Subcutaneous adipose tissue (tissue), 4 donors: ENCODE results near the gene TAF5L. TPM values are rescaled to one million over a fixed set of nuclear protein-coding genes. Genes with fewer than 3 reads are reported as not detected.

ENCODE experiments used
- total RNA-seq, 4 donors: library from RNA; depleted of rRNA; stranded (reverse); fragments of >200 nt; gene quantifications; one replicate each; pipeline ENCODE4 v1.1.0, GENCODE V29; 2016
- TF ChIP-seq, protein P1 (sequence below): fragments of 450-650 bp; IDR thresholded peaks from one replicate; pipeline ENCODE4 v1.5.1; 2016; ENCODE audit warnings: low read depth, mild to moderate bottlenecking, control low read depth, antibody characterized with exemption, moderate library complexity

Gene TAF5L
- total RNA-seq, 4 donors from 2014 or later = 11.9 to 19.9 (median 18.9) TPM

DNA sequence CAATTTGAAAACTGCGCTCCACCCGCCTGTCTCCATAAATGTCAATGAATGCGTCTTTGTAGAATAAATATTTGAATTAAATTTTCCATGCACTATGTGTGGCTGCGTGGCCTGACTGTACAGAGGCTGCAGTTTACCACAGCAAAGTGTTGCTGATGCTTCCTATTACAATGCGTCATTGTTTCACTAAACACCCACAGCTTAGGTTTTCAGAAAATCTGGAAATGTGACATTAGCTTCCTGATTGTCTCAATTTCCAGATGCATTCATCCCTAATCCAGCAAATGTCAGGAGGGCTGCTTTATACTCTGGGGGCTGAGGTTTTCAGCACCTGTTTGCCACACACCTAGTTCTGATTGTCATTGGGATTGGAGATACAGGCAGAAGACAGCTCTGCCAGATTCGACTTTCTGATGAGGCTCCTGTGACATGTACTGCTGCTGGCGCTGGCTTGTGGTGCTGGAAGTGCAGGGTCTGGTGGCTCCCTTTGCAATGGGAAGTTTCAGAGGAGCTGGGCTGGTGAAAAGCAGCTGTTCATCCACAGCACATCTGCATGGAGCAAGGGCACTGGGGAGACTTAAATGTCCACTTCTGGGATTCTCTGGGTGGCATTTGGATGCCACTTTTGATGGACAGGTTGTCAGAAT is 40.1 kb upstream of the TAF5L start:
- TF ChIP-seq, protein P1, sequence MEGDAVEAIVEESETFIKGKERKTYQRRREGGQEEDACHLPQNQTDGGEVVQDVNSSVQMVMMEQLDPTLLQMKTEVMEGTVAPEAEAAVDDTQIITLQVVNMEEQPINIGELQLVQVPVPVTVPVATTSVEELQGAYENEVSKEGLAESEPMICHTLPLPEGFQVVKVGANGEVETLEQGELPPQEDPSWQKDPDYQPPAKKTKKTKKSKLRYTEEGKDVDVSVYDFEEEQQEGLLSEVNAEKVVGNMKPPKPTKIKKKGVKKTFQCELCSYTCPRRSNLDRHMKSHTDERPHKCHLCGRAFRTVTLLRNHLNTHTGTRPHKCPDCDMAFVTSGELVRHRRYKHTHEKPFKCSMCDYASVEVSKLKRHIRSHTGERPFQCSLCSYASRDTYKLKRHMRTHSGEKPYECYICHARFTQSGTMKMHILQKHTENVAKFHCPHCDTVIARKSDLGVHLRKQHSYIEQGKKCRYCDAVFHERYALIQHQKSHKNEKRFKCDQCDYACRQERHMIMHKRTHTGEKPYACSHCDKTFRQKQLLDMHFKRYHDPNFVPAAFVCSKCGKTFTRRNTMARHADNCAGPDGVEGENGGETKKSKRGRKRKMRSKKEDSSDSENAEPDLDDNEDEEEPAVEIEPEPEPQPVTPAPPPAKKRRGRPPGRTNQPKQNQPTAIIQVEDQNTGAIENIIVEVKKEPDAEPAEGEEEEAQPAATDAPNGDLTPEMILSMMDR = no peak

DNA sequence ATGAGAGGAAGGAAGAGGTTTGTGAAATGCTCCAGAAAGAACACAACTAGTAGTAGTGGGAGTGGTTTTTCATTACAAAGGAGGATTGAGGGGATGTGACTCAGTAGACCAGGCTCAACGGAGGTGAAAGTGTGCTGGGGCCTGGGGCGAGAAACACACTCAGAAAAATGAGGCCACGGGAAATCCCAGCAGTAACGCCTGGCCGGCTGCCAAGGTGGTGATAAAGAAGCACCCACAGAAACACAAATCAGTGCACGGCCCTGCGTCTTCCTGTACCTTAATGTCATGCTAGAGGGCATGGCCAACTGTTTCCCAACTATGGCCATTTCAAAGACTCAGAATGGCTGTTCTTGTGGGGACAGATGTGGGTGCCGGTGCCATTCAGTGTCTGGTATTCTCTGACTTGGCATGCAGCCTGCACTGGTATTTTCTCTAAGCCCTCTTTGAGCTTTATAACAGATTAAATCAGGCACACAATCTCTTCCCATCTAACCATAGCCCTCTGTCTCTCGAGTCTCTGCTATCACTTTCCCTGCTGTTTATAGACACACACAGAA is 38.3 kb upstream of the TAF5L start:
- TF ChIP-seq, protein P1 = no peak

DNA sequence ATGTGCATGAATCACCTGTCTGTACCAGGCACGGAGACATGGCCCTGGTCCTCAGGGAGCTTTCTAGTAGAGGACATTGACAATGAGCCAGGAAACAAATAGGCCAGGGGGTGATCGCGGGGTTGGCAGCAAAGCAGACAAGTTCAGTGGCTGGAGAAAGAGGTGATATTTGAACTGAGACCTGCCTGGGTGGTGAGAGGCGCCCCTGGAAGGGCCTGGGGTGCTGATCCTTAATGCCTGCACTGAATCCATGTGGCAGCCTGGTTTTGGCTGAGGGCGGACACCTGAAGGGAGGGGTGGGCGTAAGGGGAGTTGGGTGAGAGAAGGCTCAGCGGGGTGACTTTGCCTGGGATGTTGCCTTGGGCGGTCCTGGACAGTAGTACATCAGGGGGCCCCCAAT is 36.0 kb upstream of the TAF5L start:
- TF ChIP-seq, protein P1 = no peak

DNA sequence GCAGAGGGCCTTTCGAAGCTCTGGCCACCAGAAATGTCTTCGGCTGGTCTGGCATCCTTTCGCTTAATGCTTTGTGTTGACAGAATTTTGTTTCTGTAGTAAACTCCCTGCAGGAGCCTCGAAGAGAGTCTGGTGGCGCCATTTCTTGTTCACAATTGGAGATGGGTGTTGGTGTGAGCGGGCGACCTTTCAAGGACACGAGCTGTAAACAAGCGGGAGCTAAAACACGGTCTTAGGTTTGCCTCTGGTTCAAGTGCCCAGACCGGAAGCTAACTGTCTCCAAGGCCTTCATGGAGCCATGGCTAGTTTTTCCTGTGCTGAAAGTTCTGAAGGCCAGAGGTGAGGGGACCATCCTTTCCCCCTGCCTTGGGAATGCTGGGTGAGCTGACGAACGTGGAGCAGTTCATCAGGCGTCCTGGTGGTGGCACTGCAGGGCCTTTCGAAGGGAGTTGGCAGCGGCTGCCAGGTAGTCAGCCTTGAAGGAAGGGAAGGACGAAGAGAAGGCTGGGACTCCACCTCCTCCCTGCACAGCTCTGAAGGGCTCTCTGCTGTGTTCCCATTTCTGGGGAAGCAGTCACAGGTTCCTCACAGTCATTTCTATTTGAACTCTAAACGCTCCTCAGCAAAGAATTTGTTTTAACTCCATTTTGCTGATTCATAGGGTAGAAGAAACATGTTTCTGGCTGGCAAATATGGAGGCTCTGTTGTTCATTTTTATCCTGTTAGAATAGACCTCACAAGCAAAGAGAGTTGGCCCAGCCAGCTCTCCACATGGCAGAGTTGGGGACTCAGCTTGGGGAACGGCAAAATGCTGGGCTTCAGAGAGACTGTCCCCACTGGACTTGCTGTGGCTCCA is 35.3 kb upstream of the TAF5L start:
- TF ChIP-seq, protein P1 = no peak

DNA sequence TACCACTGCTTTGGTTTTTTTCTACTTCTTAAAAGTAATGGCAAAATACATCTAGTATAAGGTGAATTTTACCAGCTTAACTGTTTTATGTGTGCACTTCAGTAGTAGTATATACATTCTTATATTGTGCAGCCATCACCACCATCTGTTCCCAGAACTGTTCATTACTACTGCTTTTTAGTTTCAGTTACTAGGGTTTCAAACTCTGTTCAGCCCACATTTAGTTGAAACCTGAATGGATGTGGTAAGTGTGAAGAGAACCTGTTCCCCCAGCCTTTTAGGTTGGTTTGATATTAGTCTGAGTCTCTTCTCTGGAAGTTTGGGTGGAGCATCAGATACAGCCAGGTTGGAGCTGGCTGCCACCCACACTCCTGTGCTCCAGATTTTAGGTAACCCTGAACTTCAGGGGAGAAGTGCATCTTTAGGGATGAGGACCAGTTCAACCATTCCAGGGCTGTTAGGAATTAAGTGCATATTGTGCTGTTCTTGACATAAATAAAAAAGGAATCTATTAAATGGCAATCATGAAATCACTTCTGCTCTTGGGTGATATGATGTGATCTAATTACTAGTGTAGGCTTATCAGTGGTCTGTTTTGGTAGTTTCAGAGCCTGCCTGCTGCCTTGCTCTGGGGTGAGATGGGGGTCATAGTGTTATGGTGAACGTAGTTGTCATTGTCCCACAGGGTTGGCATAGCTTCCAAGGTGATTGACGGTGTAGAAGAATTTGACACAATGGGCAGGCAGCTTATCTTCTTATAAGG is 32.3 kb upstream of the TAF5L start:
- TF ChIP-seq, protein P1 = no peak

DNA sequence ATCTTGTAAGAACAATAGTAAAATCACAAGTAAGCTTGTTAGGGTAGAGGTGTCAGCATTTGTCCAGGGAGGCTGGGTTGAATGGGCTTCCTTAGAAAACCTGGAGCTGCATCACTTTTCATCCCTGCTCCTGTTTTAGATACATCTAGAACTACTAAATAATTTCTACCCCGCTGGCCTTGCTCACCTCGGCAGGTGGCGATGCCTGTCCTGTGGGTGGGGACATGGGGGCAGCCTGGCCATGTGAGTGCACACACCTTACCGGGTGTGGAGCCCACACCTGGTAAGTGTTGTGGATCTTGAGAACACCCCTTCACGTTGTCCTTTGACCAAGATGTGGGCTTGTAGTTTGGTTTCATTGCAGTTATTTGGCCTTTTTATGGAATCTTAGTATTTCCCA is 29.9 kb upstream of the TAF5L start:
- TF ChIP-seq, protein P1 = no peak
